ENCODE data around the gene UBXN6.
A peak's percentile ranks its signal among the peaks of the same experiment; 100 is the strongest.

UBXN6 gene

DNA sequence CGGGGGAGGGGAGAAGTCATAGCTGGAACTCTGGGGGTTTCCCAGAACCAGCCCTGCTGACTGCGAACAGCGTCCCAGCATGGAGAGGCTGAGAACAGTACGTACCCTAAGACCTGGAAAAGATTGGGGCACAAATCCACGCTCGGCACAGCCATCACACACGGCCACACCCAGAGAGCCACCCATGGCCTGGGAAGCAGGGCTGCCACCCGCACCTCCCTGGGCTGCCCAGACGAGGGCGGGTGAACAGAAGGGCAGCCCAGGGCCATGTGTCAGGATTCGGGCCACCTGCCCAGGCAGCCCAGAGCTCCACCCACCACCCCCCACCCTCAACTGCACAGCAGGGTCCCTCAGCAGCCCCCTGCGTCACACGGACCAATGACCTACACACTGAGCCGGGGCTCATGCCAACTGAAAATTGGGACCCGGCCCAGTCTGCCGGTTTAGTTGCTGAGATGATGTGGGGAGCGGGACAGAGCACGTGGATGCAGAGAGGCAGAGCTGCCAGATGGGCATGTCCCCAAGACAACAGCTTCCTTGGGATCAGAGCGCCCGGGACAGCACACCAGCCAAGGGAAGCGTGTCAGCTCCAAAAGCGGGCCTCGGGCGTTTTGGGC is 8.5 kb downstream of the UBXN6 start:
- Mint-ChIP-seq H3K9me3 (no peaks in the 10 kb centered on the region), H3K27me3 (ENCODE audit: low read depth) (no peaks in the 10 kb centered on the region), H3K4me1 (peaks cover 17% of the 10 kb centered on the region), H3K4me3 (no peak overlapping the region), H3K36me3 (ENCODE audit: low read depth) (peaks cover 29% of the 10 kb centered on the region), H3K27ac (peak overlapping the region in 1 of 3 experiments; percentile 23)
- TF ChIP-seq, protein P1, sequence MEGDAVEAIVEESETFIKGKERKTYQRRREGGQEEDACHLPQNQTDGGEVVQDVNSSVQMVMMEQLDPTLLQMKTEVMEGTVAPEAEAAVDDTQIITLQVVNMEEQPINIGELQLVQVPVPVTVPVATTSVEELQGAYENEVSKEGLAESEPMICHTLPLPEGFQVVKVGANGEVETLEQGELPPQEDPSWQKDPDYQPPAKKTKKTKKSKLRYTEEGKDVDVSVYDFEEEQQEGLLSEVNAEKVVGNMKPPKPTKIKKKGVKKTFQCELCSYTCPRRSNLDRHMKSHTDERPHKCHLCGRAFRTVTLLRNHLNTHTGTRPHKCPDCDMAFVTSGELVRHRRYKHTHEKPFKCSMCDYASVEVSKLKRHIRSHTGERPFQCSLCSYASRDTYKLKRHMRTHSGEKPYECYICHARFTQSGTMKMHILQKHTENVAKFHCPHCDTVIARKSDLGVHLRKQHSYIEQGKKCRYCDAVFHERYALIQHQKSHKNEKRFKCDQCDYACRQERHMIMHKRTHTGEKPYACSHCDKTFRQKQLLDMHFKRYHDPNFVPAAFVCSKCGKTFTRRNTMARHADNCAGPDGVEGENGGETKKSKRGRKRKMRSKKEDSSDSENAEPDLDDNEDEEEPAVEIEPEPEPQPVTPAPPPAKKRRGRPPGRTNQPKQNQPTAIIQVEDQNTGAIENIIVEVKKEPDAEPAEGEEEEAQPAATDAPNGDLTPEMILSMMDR (IDR thresholded peaks at IDR 0.05; ENCODE audit: unreplicated experiment in 3 of 3), result no peak

DNA sequence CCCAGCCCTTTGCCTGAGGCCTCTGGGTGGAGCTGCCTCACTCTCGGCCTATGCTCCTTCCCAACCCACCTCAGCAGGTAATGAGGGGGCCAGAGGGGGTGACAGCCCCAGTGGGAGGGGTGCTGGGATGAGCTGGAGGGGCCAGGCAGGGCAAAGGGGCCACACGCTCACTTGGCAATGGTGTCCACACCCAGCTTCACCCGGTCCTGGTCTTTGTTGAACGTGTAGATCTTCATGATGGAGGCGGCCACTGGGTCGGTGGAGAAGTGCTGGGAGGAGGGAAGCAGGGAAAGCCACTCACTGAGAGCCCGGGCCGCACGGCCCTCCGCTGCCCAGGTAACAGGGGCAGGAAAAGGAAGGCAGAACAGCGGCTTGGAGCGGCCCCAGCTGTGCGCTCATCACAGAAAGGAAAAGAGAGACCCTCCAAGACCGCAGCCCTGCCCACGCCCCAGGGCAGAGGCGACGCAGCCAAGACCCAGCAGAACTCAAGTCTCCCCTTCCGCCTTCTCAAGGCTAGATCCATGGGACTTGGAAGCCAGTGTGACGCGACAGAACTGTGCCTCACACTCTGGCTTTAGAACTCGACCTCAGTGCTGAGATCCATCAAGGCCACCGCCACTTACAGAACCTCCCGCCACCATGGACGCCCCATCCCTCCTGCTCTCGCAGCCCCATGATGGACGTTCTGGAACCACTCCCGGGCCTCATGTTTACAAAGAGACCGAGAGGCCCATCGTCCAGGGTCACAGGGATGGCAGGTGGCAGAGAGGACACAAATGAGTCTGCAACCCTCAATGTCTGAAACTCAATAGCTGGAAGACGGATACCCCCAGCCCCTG is 9.2 kb downstream of the UBXN6 start:
- Mint-ChIP-seq H3K36me3 (ENCODE audit: low read depth) (peaks cover 29% of the 10 kb centered on the region), H3K4me1 (peaks cover 17% of the 10 kb centered on the region), H3K9me3 (no peaks in the 10 kb centered on the region), H3K4me3 (no peak overlapping the region), H3K27me3 (ENCODE audit: low read depth) (no peaks in the 10 kb centered on the region), H3K27ac (no peak overlapping the region)
- TF ChIP-seq, protein P1 (IDR thresholded peaks at IDR 0.05; ENCODE audit: unreplicated experiment in 3 of 3), result no peak

DNA sequence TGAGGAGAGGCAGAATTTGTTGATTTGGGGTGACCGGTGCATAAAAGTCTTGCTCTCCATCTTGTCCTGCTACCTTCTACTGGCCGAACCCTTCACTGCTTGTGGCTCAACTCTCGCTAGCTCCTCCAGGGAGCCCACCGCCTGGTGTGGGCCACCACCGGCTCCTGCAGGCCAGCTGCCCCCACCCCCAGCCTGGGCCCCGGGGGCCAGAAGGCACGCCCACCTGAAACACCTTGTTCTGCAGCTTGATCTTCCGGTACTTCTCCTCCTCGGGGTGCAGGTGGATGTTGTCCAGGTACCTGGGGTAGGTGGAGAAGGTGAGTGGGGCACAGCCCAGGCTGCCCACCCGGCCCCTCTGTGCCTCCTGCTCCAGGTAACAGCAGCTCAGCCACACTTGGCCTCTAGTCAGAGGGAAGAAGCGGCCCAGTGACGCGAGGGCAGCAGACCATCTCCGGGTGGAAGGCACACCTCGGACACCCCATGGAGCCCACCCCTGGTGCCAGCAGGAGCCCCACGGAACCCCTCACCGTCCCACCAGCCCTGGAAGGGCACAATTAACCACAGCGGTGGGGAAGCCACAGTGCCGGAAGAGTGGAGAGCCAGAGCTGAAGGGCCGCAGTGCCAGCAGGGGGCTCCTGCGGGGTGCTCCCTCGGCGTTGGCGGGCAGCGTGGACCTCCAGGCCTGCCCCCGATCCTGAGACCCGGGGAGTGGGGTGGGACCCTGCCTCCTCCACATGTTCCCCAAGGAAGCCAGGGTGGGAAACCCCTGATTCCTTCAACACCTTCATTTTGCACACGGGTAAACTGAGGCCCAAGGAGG is 10.1 kb downstream of the UBXN6 start:
- TF ChIP-seq, protein P1 (IDR thresholded peaks at IDR 0.05; ENCODE audit: unreplicated experiment in 3 of 3), result no peak
- H3K27me3 Mint-ChIP-seq (ENCODE audit: low read depth), result no peaks in the 10 kb centered on the region
- peaks cover 17% of the 10 kb centered on the region for H3K4me1 Mint-ChIP-seq
- no peaks in the 10 kb centered on the region for H3K9me3 Mint-ChIP-seq
- no peak overlapping the region for H3K4me3 Mint-ChIP-seq
- peaks cover 33% of the 10 kb centered on the region for H3K36me3 Mint-ChIP-seq (ENCODE audit: low read depth)
- peak overlapping the region in 1 of 3 experiments; percentile 37 for H3K27ac Mint-ChIP-seq

DNA sequence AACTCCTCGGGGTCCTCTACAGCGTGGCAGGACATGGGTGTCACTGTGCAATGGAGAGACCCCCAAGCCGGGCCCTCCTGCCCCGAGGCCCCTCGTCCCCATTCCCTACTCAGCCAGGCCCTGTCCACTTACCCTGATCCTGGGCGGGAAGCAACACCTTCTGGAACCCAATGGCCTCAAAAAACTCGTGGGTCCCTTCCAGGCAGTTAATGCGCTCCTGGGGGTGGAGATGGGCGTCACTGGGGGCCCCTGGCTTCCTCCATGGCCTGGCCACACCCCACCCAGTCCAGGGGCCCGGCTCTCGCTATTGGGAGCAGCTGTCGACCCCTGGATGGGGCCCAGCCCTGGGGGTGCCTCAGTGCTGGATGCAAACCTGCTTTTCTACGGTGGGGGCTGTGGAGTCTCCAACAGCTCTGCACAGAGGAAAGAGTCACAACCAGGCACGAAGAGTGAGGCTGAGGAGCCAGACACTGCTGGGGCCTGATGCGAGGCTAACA is 10.8 kb downstream of the UBXN6 start:
- H3K27me3 Mint-ChIP-seq (ENCODE audit: low read depth), result no peaks in the 10 kb centered on the region
- no peaks in the 10 kb centered on the region for H3K9me3 Mint-ChIP-seq
- H3K27ac Mint-ChIP-seq, result peak overlapping the region in 1 of 3 experiments; percentile 37
- H3K36me3 Mint-ChIP-seq (ENCODE audit: low read depth), result peaks cover 36% of the 10 kb centered on the region
- H3K4me3 Mint-ChIP-seq, result no peak overlapping the region
- peaks cover 17% of the 10 kb centered on the region for H3K4me1 Mint-ChIP-seq
- TF ChIP-seq, protein P1 (IDR thresholded peaks at IDR 0.05; ENCODE audit: unreplicated experiment in 3 of 3), result no peak

DNA sequence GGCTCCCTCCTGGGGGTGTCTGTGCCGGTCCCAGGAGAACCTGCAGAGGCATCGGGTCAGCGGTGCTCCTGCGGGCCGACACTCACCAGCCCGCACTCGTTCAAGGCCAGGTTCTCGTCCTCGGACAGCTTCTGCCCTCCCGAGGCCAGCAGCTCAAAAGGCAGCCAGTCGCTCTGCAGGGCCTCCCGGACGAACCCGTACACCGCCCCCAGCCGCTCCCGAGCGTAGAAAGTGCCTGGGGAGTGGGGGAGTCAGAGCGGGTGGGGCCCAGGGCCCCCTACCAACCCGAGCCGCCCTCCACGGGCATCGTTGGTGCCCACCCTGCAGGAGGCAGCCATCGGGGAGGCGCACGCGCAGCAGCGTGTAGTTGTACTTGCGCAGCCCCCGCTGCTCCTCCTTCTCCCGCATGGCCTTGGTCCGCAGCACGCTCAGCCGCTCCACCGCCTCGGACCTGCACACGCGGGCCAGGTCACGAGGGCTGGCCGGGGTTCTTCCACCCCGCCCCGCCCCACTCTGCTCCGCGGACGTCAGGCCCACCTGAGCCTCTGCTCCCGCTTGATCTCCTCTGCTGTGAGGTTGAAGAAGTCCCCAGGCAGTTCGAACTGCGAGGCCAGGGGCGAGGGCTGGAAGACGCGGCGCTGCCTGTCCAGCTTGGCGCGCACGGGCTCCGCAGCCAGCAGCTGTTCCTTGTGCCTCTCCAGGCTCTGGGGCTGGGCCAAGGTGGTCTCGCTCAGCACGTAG is 11.5 kb downstream of the UBXN6 start:
- TF ChIP-seq, protein P1 (IDR thresholded peaks at IDR 0.05; ENCODE audit: unreplicated experiment in 3 of 3), result no peak
- Mint-ChIP-seq H3K27me3 (ENCODE audit: low read depth) (no peaks in the 10 kb centered on the region), H3K36me3 (ENCODE audit: low read depth) (peaks cover 36% of the 10 kb centered on the region), H3K27ac (no peak overlapping the region), H3K4me1 (peaks cover 17% of the 10 kb centered on the region), H3K4me3 (no peak overlapping the region), H3K9me3 (no peaks in the 10 kb centered on the region)
